H1 (cell line): ENCODE measurements around the gene UNC79.

Experiments
- CREB1 ChIP-seq: IDR thresholded peaks from 2 replicates; pipeline ENCODE4 v1.6.1; 2012; ENCODE audit warnings: inconsistent platforms
- CTCF ChIP-seq, 3 experiments: IDR thresholded peaks; 1 replicate in 2 of 3; 2 replicates in 1 of 3; pipeline versions ENCODE4 v1.5.1 to v1.6.1; 2011; ENCODE audit warnings: low read length in 3 of 3, mild to moderate bottlenecking in 3 of 3, inconsistent platforms in 2 of 3, low read depth in 1 of 3, moderate library complexity in 1 of 3; ENCODE audit not compliant: insufficient read depth in 1 of 3; ENCODE audit errors: control extremely low read depth in 1 of 3
- EP300 ChIP-seq, 2 experiments: IDR thresholded peaks; 1 replicate in 1 of 2; 2 replicates in 1 of 2; pipeline ENCODE4 v1.6.1; 2011 to 2012; ENCODE audit warnings: low read depth in 2 of 2, low read length in 2 of 2, mild to moderate bottlenecking in 2 of 2, borderline replicate concordance in 1 of 2, inconsistent platforms in 1 of 2, moderate library complexity in 1 of 2
- HDAC6 ChIP-seq: IDR thresholded peaks from one replicate; pipeline ENCODE4 v1.7.1; 2012; ENCODE audit warnings: low read depth, mild to moderate bottlenecking, inconsistent platforms, low read length, moderate library complexity
- JUND ChIP-seq: IDR thresholded peaks from 2 replicates; pipeline ENCODE4 v1.6.1; 2011; ENCODE audit warnings: mild to moderate bottlenecking, improper control_type of control experiment, low read length
- POLR2A ChIP-seq, 2 experiments: IDR thresholded peaks; 1 replicate in 1 of 2; 2 replicates in 1 of 2; pipeline ENCODE4 v1.6.1; 2011; ENCODE audit warnings: low read depth in 2 of 2, low read length in 2 of 2, mild to moderate bottlenecking in 2 of 2; ENCODE audit errors: control extremely low read depth in 1 of 2
- RAD21 ChIP-seq, 2 experiments: IDR thresholded peaks in 1 of 2; conservative IDR thresholded peaks in 1 of 2; 2 replicates each; pipeline ENCODE4 v1.6.1; 2011; ENCODE audit warnings: low read depth in 2 of 2, low read length in 2 of 2, improper control_type of control experiment in 1 of 2, inconsistent platforms in 1 of 2, mild to moderate bottlenecking in 1 of 2, moderate library complexity in 1 of 2
- SIN3A ChIP-seq, 2 experiments: IDR thresholded peaks in 1 of 2; conservative IDR thresholded peaks in 1 of 2; 2 replicates each; pipeline ENCODE4 v1.6.1; 2011 to 2012; ENCODE audit warnings: low read length in 2 of 2, improper control_type of control experiment in 1 of 2, low read depth in 1 of 2, mild to moderate bottlenecking in 1 of 2
- SP1 ChIP-seq: IDR thresholded peaks from 2 replicates; pipeline ENCODE4 v1.6.1; 2011; ENCODE audit warnings: low read depth, low read length
- SP4 ChIP-seq: IDR thresholded peaks from 2 replicates; pipeline ENCODE4 v1.6.1; 2012; ENCODE audit warnings: low read length, inconsistent platforms

- TF ChIP-seq CTCF (IDR thresholded peaks at IDR 0.05; ENCODE audit: control extremely low read depth in 1 of 3, insufficient read depth in 1 of 3, low read depth in 1 of 3, low read length in 3 of 3) (no peak), CREB1 (no peak), EP300 (IDR thresholded peaks at IDR 0.05; ENCODE audit: borderline replicate concordance in 1 of 2, low read depth in 2 of 2, low read length in 2 of 2) (no peak), HDAC6 (no peak), RAD21 (IDR thresholded peaks at IDR 0.05 in 1 of 2, conservative IDR thresholded peaks at IDR 0.05 in 1 of 2; ENCODE audit: low read depth in 2 of 2, low read length in 2 of 2) (no peak), JUND (no peak), SP1 (no peak), SIN3A (conservative IDR thresholded peaks at IDR 0.05 in 1 of 2, IDR thresholded peaks at IDR 0.05 in 1 of 2; ENCODE audit: low read depth in 1 of 2, low read length in 2 of 2) (no peak), POLR2A (IDR thresholded peaks at IDR 0.05; ENCODE audit: control extremely low read depth in 1 of 2, low read depth in 2 of 2, low read length in 2 of 2) (no peak), SP4 (no peak)
Observed at GRCh38 chr14:93533842-93534241, 103.1 kb downstream of the UNC79 start.
